GM19467 (cell line): ENCODE measurements around the gene RBM19.

Source experiments
- ATAC-seq: cut with Tn5 transposase; IDR thresholded peaks from one replicate; pipeline ENCODE4 v1.9.1; 2021; ENCODE audit warnings: mild to moderate bottlenecking, moderate library complexity; ENCODE audit not compliant: unreplicated experiment

The RBM19 gene

GRCh38 chr12:113959096-113959495, 7.0 kb downstream of the RBM19 start:
- ATAC-seq: no peak

GRCh38 chr12:113958108-113958507, 8.0 kb downstream of the RBM19 start:
- no peak for ATAC-seq

- no peak for ATAC-seq
These were observed 8.5 kb downstream of the RBM19 start for GRCh38 chr12:113957627-113958026.

- no peak for ATAC-seq
These were observed 10.8 kb downstream of the RBM19 start for GRCh38 chr12:113955109-113955970.

DNA sequence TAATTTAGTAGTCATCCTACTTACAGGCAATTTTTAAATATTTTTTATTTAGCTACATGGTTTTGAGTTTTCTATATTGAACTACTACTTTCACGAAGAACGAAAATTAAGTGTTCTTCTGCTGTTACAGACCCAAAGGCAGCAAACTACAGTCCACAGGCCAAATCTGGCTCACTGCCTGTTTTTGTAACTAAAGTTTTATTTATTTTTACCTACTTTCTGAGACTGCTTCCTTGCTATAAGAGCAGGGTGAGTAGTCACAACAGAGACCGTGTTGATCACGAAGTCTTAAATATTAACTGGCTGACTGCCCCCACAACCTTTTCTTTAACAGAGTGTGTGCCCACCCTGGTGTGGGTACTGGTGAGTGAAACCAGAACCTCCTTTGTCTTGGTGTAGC, 11.6 kb downstream of the RBM19 start:
- no peak for ATAC-seq

GRCh38 chr12:113950873-113951272, 15.3 kb downstream of the RBM19 start:
- no peak for ATAC-seq

DNA sequence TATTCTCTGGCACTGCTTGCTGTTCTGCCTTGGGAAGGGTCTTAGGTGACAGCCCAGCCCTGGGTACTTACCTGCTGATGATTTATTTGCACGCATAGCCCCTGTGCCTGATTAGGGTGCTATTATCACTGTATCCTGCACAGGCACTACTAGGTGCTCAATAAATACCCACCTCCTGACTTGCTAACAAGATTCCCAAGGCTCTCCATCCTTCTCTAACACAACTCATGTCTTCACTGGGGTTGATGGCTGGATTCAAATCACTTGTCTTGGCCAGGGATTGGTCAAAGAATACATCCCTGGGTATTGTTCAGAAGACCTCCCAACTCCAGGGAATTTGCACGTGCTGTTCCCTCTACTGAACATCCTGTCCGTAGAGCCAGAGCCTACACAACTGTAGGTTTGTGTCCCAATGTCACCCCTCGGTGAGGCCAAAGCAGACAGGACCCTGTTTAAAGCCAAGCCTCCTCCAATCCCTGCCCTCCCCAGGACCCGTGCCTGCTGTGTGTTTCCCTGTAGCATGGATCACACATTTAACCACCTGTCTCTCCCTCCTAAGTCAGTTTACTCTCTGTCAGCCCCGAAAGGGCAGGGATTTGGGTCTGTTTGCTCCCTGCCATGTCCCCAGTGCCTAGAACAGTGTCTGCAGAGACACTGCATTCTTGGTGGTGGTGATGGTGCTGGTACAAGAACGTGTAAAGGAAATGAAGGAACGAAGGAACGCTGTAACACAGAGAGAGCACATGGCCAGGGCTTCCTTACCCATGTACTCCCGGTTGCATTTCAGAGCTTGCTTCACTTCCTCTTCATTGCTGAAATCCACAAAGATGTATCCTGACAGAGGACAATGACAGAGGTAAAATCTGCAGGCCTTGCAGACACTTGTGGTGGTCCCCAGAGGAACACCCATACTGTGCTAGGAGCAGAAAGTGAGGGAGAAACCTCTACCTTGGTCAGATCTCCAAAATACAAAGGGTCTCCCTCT, 16.5 kb downstream of the RBM19 start:
- ATAC-seq: no peak

- ATAC-seq: no peak
These were observed 17.8 kb downstream of the RBM19 start for GRCh38 chr12:113948151-113948914.

- ATAC-seq: no peak
These were observed 19.9 kb downstream of the RBM19 start for GRCh38 chr12:113946175-113946574.

DNA sequence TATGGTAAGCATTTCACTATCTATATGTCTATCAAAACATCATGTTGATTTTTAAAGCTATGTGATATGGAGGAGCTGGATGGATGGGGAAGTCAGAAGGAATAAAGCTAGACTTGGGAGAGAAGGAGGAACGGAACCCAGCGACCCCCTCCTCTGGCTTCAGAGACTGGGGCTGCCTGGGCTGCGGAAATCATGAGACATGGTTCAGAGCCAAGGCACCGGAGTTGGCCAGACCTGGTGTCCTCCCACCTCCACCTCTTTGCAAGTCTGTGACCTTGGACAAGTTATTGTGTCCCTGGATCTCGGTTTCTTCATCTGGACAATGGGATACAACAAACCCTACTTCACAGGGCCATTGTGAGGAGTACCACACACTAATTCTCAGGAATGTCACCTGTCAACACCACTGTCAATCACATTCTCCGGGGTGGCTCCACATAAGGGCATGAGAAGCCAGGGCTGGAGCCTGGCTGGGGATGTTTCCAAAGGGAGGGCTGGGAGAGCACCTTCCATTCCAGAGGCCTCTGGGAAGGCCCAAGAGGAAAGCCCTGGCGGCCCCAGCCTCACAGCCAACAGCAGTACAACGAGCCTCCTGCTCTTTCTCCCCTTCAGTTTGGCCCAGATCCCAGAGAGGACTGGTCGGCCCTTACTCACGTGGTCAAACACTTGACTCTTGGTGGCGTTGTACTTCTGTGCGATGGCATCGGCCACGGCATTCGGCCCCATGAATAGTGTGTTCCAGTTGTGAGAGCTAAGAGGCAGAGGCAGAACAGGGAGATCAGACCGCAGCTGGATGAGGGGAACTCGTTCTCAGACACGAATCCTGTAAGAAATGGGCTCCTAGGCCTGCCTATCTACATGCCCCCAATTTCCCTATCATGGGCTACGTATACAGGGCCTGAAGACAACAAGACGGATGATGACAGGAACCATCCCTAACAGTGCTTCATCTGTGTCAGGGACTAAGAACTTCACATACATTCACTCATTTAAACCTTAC, 20.7 kb downstream of the RBM19 start:
- ATAC-seq: no peak

- ATAC-seq: no peak
These were observed 23.9 kb downstream of the RBM19 start for GRCh38 chr12:113942209-113942608.

DNA sequence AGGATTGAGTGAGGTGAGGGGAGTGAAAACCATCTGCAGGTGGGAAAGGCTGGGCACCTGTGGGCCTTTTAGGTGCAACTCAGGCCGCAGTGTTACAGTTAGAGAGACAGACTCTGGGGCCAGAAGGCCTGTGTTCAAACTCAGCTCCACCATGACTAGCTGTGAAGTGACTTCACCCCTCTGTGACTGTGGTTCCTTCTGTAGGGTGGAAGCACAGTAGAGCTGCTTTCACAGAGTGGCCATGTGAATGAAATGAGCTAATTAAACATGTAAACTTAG, 25.0 kb downstream of the RBM19 start:
- no peak for ATAC-seq

DNA sequence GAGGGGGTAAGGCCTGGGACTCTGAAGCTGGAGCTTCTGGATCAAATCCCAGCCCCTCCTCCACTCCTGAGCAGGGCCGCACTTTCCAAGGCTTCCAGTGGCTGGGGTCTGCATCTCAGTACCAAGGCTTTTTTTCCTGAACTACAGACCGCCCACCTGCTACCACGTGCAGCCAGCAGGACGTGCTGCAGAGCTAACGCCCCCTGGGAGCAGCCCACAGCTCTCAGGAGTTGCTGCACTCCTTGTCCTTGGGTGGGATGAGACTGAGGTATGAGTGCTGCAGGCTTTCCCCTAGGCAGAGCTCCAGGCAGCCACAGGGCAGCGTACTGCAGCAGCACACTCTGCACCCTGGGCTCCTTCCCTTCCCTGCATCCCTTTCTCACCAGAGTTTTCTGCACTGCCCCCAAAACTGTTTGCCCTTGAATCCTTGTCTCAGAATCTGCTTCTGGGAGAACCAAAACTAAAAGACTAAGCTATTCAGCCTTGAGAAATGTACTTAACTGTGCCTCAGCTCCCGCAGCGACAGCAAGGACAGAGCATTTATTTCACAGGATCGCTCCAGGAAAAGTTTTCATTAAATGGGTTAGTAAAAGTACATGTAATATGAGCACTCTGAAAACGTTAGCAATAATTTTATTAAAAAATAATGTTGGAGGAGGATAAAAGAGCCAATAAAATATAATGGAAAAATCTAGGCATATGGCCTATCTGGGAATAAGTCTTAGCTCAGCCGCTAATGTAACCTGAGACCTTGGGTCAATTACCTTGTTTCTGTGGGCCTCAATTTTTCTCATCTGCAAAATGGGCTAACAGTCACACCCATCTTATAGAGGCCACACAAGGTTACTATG, 25.5 kb downstream of the RBM19 start:
- ATAC-seq: no peak

DNA sequence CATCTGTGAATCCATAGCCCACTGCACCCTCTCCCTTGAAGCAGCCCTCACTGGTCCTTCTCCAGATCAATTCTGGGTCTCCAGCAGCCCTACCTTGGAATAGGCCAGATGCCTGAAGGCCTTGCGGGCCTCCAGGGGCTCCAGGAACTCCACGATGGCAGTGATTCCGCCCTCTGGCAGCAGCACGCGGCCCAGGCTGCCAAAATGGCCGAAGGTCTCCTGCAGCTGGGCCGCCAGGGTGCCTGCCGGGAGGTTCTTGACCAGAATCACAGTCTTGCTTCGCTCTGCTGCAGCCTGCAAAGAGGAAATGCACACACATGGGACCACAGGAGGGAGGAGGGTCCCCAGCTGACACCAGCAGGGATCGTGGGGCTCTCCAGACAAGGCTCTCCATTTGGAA, 26.3 kb downstream of the RBM19 start:
- ATAC-seq: no peak

DNA sequence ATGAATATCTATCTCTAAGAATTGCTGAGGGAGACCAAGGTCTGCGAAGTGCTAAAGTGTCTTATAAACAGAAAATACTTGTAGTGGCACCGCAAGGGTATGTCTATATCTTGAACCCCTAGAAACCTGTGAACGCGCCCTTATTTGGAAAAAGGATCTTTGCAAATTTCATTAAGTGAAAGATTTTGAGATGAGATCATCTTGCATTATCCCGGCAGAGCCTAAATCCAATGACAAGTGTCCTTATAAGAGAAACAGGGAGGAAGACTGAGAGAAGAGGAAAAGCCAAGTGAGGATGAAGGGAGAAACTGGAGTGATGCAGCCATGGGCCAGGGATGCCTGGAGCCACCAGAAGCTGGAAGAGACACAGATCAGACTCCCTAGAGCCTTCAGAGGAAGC, 27.7 kb downstream of the RBM19 start:
- ATAC-seq: no peak

DNA sequence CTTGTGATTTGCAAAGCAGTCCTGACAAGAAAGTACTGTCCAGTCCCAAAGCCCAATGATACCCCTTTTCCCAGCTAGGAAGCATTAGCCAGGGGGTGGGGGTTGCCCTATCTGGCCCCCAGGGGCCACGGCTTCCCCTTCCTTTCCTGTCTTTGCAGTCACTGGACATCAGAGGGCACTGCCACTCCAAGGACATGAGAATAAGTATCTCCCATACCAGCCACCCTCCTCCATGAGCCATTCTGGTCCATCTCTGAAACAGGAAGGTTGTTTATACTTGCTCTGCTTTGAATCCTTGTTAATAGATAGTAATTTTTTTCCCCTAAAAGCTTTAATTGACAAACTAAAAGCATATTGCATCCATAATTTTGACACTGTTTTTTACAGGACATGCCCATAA, 29.7 kb downstream of the RBM19 start:
- ATAC-seq: no peak

GRCh38 chr12:113935459-113935858, 30.7 kb downstream of the RBM19 start:
- no peak for ATAC-seq

- no peak for ATAC-seq
These were observed 31.2 kb downstream of the RBM19 start for GRCh38 chr12:113934946-113935345.
